Activated CD4-positive, CD25-positive, alpha-beta regulatory T cell treated with anti-CD3 and anti-CD28 coated beads, Interleukin-2, amount 50 U/mL, for 72 hours (primary cell): ENCODE data around the gene ARFGEF2.
"Not testable (repeated sequence)": the region's sequence is repeated elsewhere in the genome, so short reads cannot be mapped to it uniquely, and the experiment has no call there.

Source experiments
- DNase-seq: peaks from one replicate; pipeline ENCODE4 v3.0.0; 2021

The ARFGEF2 gene

DNA sequence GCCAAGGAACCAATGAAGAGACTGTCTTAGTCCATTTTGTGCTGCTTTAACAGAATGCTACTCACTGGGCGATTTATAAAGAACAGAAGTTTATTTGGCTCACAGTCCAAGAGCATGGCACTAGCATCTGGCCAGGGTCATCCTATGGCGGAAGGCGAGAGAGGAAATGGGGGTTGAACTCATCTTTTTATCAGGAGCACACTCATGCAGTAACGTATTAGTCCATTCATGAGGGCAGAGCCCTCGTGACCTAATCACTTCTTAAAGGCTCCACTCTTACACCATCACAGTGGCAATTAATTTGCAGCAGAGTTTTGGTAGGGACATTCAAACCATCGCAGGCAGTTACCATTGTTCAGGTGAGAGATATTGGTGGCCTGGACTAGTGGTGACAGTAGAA is 8.5 kb downstream of the ARFGEF2 start:
- DNase-seq = no peak

DNA sequence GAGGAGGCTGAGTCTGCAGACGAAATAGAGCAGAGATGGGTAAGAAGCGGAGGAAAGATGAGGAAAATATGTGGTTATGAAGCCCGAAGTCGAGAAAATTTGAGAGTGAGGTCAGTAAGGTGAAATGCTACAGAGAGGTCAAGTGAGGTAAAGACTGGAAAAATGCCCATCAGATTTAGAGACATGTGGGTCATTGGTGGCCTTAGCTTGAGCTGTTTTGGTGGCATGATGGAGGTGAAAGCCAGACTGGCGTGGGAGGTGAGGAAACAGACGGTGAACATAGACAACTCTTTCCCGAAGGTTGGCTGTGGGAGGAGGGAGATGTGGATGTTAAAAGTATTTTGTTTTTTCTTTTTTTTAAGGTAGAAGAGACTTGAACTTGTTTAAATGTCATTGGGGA is 9.4 kb downstream of the ARFGEF2 start:
- no peak for DNase-seq

DNA sequence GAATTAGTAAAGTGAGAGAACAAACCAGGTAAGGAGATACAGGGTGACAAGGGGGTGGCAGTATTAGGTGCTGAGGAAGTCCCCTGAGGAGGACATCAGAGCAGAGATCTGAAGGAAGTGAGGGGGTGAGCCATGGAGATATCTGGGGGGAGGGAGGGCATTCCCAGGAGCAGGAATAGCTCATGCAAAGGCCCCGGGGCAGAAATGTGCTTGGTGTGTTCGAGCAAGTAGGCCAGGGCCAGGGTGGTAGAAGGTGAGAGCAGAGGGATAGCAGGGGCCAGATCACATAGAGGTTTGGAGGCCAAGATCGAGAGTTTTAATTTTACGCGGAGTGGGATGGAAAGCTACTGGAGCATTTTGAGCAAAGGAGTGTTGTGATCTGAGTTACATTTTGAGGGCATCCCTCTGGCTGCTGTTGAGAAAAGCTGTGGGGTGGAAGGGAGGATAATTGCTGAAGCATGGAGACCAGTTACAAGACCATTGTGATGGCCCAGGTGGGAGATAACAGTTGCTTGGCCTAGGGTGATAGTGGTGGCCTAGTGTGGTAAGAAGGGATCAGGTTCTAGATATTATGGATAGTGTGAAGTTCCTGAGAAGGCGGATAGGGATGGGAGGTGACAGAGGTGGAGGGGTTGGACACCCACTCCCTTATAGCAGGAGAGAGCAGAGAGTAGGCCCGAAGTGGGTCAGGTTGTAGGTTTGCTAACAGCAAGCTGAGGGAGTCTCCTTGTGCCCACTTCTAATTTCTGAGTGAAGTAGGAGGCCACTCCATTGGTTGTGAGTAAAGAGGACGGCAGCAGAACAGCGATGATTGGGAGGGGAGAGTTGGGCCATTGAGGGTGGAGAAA is 10.2 kb downstream of the ARFGEF2 start:
- DNase-seq = no peak

DNA sequence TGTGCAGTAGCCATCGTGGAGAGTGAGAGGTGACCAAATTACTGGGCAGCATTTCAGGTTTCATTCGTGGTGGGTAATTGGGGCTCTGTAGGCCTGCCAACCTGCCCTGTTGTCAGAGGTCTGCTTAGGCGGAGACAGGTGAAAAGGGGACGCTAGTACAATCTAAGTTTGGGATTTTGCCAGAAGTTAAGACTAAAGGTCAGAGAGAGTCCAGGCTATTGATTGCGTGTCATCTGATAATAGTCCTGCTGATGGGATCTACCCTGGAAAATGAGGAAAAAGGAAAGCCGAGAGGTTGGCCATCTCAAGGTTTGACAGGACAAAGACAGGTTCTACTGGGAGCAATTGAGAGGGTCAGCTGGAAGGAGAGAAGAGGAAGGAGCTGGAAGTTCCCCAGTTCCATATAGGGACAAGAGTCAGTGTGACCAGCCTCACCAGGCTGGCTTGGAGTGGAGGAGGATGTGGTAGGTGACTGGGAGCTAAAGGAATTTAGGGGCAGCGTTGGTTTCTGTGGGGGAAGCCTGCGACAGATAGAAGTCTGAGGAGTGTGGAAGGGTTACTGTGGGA is 10.9 kb downstream of the ARFGEF2 start:
- no peak for DNase-seq

DNA sequence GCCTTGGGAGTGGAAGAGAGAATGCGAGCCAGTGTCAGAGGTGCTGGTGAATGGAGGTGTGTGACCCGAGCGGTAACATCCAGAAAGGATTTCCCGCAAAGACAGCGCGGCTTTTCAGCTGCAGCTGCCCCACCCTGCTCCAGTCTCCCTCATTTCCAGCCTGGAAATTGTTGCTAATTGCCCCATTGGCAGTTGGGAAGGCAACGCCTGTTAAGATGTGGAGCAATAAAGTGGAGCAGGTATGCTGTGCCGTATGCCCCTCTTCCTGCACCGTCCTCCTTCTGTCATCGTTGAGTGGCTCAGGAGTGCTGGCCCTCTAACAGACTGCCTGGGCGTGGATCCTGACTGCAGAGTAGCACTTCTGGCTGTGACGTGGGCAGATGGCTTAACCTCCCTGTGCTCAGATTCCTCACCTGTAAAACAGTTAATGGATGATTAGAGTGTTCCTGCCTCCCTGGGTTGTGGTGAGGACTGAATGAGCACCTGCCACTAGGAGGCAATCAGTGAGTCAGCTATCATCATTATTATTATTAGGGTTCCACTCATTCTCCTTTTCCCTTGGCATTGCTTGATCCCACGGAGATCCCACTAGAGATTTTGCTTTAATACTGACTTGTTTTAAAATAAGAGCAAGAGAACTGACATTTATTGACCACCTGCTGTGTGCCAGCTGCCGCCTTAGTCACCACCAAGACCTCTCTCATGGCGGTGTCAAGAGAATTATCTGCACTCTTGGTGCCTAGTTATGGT is 11.7 kb downstream of the ARFGEF2 start:
- no peak for DNase-seq

DNA sequence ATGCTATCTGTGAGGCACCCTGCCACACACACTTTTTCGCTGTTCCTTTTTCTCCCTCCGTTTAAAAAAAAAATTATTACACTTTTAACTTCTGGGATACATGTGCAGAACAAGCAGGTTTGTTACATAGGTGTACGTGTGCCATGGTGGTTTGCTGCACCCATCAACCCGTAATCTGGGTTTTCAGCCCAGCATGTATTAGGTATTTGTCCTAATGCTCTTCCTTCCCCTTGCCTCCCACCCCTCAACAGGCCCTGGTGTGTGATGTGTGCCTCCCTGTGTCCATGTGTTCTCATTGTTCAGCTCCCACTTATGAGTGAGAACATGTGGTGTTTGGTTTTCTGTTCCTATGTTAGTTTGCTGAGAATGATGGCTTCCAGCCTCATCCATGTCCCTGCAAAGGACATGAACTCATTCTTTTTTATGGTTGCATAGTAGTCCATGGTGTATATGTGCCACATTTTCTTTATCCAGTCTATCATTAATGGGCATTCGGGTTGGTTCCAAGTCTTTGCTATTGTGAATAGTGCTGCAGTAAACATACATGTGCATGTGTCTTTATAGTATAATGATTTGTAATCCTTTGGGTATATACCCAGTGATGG is 12.9 kb downstream of the ARFGEF2 start:
- not testable (repeated sequence) for DNase-seq

DNA sequence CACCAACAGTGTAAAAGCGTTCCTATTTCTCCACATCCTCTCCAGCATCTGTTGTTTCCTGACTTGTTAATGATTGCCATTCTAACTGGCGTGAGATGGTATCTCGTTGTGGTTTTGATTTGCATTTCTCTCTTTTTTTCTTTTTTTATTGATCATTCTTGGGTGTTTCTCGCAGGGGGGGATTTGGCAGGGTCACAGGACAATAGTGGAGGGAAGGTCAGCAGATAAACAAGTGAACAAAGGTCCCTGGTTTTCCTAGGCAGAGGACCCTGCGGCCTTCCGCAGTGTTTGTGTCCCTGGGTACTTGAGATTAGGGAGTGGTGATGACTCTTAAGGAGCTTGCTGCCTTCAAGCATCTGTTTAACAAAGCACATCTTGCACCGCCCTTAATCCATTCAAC is 13.5 kb downstream of the ARFGEF2 start:
- DNase-seq = not testable (repeated sequence)

DNA sequence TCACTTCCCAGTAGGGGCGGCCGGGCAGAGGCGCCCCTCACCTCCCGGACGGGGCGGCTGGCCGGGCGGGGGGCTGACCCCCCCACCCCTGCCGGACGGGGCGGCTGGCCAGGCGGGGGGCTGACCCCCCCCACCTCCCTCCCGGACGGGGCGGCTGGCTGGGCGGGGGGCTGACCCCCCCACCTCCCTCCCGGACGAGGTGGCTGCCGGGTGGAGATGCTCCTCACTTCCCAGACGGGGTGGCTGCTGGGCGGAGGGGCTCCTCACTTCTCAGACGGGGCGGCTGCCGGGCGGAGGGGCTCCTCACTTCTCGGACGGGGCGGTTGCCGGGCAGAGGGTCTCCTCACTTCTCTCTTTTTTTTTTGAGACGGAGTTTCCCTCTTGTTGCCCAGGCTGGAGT is 14.7 kb downstream of the ARFGEF2 start:
- not testable (repeated sequence) for DNase-seq

DNA sequence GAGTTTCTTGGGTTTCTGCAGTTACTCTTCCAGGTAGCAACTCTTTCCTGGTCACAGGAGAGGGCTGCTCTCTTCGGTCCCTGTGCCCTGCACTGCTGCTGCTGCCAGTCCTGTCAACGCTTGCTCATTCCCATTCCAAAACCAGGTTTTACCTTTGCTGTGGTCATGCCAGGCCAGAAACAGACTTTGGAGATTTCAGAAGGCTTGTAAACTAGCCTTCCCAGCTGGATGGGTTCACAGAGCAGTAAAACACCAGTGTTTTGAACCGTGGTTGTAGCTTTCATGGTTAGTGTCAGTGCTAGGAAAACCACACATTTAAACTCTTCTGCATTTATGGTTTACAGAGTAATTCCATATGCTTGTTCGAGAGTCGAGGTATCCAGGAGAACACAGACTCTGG is 16.2 kb downstream of the ARFGEF2 start:
- DNase-seq = no peak

DNA sequence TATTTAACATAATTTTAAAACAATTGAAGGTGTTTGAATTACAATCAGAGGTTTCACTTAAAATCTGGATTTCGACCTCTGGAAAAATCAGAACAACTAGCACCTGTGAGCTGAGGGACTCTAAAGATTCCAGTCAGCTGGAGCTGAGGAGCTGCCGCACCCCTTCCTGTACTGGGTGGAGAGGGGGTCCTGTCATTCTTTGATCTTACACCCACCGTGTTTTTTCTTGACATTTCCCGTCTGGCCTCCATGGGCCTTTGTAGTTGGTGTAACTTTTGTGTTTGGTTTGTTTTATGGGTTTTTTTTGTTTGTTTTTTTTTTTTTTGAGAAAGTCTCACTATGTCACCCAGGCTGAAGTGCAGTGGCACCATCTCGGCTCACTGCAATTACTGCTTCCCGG is 17.2 kb downstream of the ARFGEF2 start:
- no peak for DNase-seq

DNA sequence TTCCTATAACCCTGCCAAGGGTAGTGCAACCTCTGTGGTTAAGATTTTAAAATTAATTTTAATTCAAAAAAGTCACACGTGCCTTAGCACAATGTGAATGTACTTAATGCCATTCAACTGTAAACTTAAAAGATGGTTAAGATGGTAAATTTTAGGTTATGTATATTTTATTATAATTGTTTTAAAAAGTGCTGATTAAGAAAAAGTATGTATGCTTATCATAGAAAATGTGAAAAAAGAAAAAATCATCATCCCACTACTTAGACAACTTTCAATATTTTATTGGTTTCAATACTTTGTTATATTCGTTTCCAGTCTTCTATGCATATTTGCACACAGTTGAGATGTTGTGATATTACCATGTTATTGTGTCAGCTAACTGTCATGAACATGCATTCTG is 18.7 kb downstream of the ARFGEF2 start:
- DNase-seq = no peak

DNA sequence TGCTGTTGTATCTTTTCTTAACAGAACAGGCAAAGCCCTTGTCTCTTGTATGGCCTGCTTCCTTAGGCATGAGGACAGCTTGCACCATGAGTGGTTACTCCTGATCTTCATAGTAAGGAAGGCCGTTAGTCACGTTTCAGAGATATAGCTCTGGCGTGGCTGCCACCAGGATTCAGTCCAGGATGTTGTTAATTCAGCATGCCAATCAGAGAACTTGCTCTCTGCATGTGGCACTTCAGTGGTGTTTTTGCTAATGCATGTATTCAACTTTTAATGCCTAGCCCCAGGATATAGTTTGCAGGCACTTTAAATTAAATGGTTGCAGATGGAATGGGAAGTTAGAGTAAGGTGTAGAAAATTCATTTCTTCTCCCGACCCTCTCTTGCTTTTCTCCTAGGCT is 20.0 kb downstream of the ARFGEF2 start:
- no peak for DNase-seq

DNA sequence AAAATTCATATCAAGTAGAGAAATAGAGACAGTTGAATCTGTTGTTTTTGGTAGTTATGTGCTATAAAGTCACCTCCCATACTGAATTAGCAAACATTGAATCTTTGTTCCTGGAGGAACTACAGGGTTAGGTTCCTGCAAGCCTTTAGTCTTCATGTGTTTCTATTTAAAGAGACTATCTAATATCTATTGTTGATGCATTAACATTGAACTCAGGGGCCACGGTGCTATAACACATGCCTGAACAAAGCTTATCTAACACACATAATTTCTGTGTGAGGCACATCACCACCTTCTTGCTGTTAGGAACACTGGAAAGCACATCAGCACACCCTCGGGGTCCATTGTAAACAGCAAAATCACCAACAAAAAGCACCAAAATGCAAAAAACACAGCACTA is 21.2 kb downstream of the ARFGEF2 start:
- DNase-seq = no peak

DNA sequence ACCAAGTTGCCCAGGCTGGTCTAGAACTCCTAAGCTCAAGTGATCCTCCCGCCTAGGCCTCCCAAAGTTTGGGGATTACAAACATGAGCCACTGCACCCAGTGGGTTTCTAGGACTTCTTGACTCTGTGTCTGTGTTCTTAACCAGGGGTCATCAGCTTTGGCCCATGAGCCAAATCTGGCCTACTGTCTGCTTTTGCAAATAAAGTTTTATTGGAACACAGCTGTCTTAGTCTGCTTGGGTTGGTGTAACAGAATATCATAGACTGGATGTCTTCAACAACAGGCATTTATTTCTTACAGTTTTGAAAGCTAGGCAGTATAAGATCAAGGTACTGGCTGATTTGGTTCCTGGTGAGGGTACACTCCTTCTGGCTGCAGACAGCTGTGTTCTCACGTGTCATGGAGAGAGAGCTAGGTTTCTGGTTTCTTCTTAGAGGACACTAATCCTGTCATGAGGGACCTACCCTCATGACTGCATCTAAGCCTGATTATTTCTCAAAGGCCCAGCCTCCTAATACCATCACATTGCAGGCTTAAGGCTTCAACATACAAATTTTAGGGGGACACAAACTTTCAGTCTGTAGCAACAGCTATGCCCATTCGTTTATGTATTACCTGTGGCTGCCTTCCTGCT is 23.3 kb downstream of the ARFGEF2 start:
- no peak for DNase-seq

DNA sequence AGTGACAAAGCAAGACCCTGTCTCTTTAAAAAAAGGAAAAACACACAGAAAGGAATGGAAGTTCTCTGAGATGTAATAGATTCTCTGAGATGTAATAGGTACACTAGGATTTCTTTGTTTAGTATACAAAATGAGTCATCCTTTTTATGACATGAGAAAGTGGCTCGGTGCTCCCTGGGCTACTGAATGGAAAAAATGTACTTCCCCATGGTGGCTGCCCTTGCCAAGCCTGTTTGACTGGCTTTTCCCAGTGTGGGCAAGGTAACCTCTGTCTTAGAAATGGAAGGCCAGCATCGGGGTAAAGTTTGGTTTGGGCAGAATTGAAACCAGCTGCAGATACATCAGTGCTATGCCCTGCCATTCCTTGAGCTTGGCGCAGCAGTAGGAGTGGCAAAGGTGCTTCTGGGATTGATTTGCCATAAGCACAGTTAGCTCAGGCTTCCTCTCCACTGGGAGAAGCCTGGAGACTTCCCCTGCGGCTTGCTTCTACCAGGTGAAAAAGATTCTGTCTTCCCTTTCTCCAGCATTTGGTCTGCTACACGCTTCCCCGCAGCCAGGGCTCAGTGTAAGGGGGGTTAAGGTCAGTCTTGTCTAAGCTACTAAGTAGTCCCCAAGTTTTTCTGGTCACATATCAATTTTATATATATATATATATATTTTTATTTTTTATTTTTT is 24.5 kb downstream of the ARFGEF2 start:
- DNase-seq = no peak

DNA sequence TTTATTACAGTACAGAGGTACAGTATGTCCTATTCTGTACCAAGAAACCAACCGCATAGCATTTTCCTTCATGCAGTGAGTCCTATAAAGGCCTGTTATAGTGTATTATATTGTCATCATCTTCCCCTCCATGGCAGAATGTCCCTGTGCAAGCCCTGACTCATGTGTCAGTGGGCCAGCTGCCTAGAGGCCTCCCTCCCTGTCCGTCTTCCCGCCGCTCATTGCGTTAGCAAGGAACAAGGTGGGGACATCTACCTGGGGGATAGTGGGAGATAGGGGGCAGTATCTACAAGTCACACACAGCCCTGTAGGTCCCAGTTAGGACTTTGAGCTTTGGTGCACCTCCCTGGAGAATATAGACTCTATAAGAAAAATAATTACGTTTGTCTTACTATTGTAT is 27.1 kb downstream of the ARFGEF2 start:
- no peak for DNase-seq

DNA sequence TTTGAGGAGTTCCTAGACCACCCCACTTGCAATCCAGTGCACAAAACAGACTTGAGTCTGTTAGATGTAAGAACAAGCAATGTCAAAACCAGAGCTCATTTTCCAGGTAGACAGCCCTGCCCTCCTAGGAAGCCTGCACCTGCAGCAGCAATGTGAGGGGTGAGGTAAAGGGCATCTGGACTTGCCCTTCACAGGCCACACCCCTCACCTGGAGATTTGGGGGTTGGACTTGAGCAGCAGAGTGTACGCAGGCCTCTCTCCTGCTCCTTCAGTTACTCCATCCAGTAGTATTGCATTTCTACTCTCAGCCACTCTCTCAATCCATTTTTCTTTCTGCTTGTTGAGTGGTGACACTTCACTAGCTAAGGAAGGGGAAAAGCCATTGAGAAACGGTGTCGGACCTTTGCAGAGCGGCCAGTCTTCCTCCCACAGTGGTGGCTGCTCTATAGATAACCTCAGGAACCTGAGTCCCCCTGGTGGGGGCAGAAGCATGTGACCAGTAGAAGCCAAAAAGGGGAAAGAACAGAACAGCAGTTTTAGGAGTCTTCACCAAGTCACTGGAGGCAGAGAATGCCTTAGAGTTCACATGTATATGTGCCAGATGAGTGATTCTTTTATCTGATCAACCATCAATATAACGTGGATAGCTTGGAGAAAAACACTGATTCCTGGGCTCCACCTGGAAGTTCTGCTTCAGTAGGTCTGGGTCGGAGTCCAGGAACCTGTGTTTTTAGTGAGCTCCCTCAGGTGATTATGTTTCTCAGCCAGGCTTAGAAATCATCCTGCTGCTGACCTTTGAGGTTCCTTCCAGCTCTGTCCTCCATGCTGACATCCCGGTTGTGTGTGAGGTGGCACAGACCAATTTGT is 28.0 kb downstream of the ARFGEF2 start:
- DNase-seq = no peak

DNA sequence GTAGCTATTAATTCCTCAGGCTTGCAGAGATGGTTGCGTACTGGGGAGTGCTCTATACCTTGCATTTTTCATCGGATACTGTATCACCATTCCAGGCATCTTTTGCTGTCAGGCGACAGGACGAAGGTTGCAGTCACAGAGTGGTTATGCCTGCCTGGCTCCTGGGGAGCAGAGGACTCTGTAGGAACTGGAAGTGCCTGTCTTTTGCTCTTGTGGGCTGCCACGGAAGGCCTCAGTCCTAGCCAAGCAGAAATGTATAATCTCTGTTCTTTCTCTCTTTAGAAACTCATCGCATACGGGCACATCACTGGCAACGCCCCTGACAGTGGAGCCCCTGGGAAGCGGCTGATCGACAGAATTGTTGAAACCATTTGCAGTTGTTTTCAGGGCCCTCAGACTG is 29.5 kb downstream of the ARFGEF2 start:
- no peak for DNase-seq

DNA sequence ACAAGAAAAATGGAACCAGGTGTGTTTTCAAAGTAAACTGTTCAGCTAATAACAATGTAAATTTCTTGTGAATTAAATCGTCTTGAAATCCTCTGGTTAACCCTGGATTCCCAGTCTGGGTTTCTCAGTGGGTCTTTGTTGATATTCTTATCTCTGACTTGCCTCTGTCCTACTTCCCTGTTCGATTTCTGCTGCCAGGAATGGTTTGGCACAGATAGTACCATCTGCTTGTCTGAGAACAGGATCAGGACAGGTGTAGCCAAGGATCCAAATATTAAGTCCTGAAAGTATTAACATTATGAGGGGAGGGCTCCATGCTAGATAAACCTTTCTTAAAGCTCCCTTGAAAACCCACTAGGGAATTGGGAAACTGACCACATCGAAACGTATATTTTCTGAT is 30.1 kb downstream of the ARFGEF2 start:
- DNase-seq = no peak

DNA sequence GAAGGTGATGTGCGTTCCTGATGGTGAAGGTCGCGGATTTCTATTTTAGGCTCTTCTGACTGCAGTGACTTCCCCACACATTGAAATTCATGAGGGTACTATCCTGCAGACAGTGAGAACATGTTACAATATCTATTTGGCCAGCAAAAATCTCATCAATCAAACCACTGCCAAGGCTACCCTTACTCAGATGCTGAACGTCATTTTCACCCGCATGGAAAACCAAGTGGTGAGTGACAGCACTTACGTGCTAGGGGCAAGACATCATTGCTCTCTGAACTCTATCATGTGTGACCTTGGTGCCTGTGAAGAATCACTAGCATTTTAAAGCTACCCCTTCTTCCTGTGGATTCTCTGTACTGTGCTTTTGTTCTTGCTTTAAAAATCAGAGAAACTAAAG is 31.1 kb downstream of the ARFGEF2 start:
- no peak for DNase-seq

DNA sequence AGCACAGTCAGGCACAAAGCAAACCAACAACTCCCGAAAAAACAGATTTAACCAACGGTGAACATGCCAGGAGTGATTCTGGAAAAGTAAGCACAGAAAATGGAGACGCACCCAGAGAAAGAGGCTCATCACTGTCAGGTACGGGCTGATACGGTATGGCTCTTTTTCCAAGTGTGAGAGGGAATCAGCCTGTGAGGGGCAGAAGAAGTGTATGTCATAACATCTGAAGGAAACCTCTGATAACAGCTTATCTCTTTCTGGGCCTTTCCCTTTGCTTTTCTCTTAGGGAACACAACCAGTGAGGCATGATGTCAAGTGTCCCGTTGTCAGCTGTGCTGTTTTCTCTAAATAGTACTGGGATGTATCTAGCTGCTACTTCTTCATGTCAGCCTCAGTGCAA is 32.1 kb downstream of the ARFGEF2 start:
- no peak for DNase-seq

DNA sequence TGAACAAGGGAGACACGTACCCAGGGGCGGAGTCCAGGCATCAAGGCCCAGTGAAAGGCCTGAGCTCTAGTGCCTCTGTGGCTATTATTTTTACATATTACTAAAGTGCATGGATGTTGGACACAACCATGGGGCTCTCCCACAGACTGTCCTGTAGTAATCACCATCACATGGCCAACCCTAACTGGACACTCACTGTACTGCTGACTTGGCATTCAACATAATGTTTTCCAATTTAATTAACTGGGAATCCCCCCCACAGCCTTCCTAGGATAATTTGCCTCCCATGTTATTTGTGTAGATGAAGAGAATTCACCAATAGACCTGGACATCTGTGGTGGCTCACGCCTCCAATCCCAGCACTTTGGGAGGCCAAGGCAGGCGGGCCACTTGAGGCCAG is 34.5 kb downstream of the ARFGEF2 start:
- no peak for DNase-seq
